HCT116 (cell line): Measurements from ENCODE around the gene RIMS4. TPM values are rescaled to one million over a fixed set of nuclear protein-coding genes. Genes with fewer than 3 reads are reported as not detected.

Source experiments
- ATAC-seq: fragments of 200-7000 bp; cut with Tn5 transposase; 2 replicates; pipeline ENCODE4 v1.9.1; 2020; ENCODE audit warnings: mild to moderate bottlenecking, moderate library complexity
- BruUV-seq: library from RNA; stranded (reverse); fragments of 400-500 nt; replicated peaks from 2 replicates; lab custom pipeline; 2021; lab: Mats Ljungman, UMichigan
- CTCF ChIA-PET: fragments of 300-600 bp; sonication (Branson Sonifier 250); formaldehyde crosslinking; loops from one replicate; lab custom pipeline; 2021; ENCODE audit warnings: antibody characterized with exemption; lab: Charles Lee
- POLR2A ChIA-PET: fragments of 300-600, 350-600 bp; sonication (Branson Sonifier 250); formaldehyde crosslinking; loops from one replicate; lab custom pipeline; 2021; ENCODE audit warnings: antibody characterized with exemption; lab: Charles Lee
- RAD21 ChIA-PET, 2 experiments: fragments of 300-600 bp; sonication (Branson Sonifier 250); formaldehyde crosslinking; loops; one replicate each; lab custom pipeline; 2023; ENCODE audit warnings: low total read pairs in 2 of 2; ENCODE audit not compliant: uncharacterized antibody in 2 of 2, unreplicated experiment in 2 of 2, low non-redundant PET in 1 of 2; lab: Charles Lee
- DNase-seq: peaks from one replicate; pipeline ENCODE4 v3.0.0-alpha.2; 2010; ENCODE audit warnings: low read depth, low spot score
- H2AFZ ChIP-seq: fragments of 200-600 bp; shearing (Covaris generic), sonication (generic); 2 replicates; pipeline ENCODE4 v1.6.1; 2017; ENCODE audit warnings: low read depth, mixed run types, mixed read lengths, antibody characterized with exemption, low read length; ENCODE audit not compliant: poor library complexity, severe bottlenecking
- H3K27ac ChIP-seq: 2 replicates; pipeline ENCODE4 v1.5.1; 2012; ENCODE audit warnings: low read depth, low read length
- H3K27me3 ChIP-seq: fragments of 200-600 bp; sonication (generic); 2 replicates; pipeline ENCODE4 v1.6.1; 2016; ENCODE audit warnings: mixed run types, low read length, mixed read lengths; ENCODE audit not compliant: insufficient read depth
- H3K36me3 ChIP-seq, 2 experiments: fragments of 200-500 bp in 1 of 2; fragments of 200-600 bp in 1 of 2; sonication (Bioruptor generic) in 1 of 2; sonication (generic) in 1 of 2; 2 replicates each; pipeline versions ENCODE4 v1.5.1 to v1.6.1; 2014 to 2016; ENCODE audit warnings: low read length in 2 of 2, inconsistent platforms in 1 of 2, mixed read lengths in 1 of 2, mixed run types in 1 of 2; ENCODE audit not compliant: insufficient read depth in 2 of 2, control insufficient read depth in 1 of 2
- H3K4me1 ChIP-seq, 2 experiments: fragments of 200-600 bp in 1 of 2; sonication (generic) in 1 of 2; 2 replicates each; pipeline versions ENCODE4 v1.5.1 to v1.6.1; 2012 to 2017; ENCODE audit warnings: low read length in 2 of 2, inconsistent platforms in 1 of 2, mild to moderate bottlenecking in 1 of 2, mixed read lengths in 1 of 2, mixed run types in 1 of 2, moderate library complexity in 1 of 2; ENCODE audit not compliant: insufficient read depth in 2 of 2, control insufficient read depth in 1 of 2
- H3K4me2 ChIP-seq: fragments of 200-600 bp; sonication (generic); 2 replicates; pipeline ENCODE4 v1.6.1; 2017; ENCODE audit warnings: mixed run types, low read length, mixed read lengths
- H3K4me3 ChIP-seq, 2 experiments: fragments of 200-600 bp in 1 of 2; sonication (generic) in 1 of 2; replicated peaks in 1 of 2; 2 replicates each; pipeline ENCODE4 v1.5.1; 2011 to 2016; ENCODE audit warnings: low read length in 2 of 2, control low read depth in 1 of 2, low read depth in 1 of 2, mild to moderate bottlenecking in 1 of 2, mixed read lengths in 1 of 2, mixed run types in 1 of 2
- H3K79me2 ChIP-seq: fragments of 200-600 bp; sonication (generic); 2 replicates; pipeline ENCODE4 v1.6.1; 2017; ENCODE audit warnings: mild to moderate bottlenecking, mixed run types, low read length, moderate library complexity, mixed read lengths; ENCODE audit not compliant: insufficient read depth
- H3K9ac ChIP-seq: fragments of 200-600 bp; sonication (generic); 2 replicates; pipeline ENCODE4 v1.6.1; 2016; ENCODE audit warnings: low read length, mixed read lengths
- H3K9me2 ChIP-seq: fragments of 200-600 bp; sonication (generic), shearing (Covaris generic); 2 replicates; pipeline ENCODE4 v1.6.1; 2017; ENCODE audit warnings: mixed run types, mild to moderate bottlenecking, moderate library complexity; ENCODE audit not compliant: insufficient read depth
- H3K9me3 ChIP-seq, 2 experiments: fragments of 200-500 bp in 1 of 2; fragments of 200-600 bp in 1 of 2; sonication (Bioruptor generic) in 1 of 2; sonication (generic) in 1 of 2; 2 replicates each; pipeline ENCODE4 v1.6.1; 2014 to 2017; ENCODE audit warnings: low read length in 2 of 2, mixed read lengths in 2 of 2, inconsistent platforms in 1 of 2, low read depth in 1 of 2, mild to moderate bottlenecking in 1 of 2, mixed run types in 1 of 2, moderate library complexity in 1 of 2; ENCODE audit not compliant: control insufficient read depth in 1 of 2, insufficient read depth in 1 of 2
- H4K20me1 ChIP-seq: fragments of 200-600 bp; sonication (generic), shearing (Covaris generic); 2 replicates; pipeline ENCODE4 v1.6.1; 2017; ENCODE audit warnings: mixed run types, mild to moderate bottlenecking, moderate library complexity; ENCODE audit not compliant: insufficient read depth
- CBX3 ChIP-seq: IDR thresholded peaks from 2 replicates; pipeline ENCODE4 v1.6.1; 2012; ENCODE audit warnings: low read depth
- EGR1 ChIP-seq: IDR thresholded peaks from 2 replicates; pipeline ENCODE4 v1.6.1; 2012; ENCODE audit warnings: low read depth
- ELF1 ChIP-seq: IDR thresholded peaks from 2 replicates; pipeline ENCODE4 v1.6.1; 2012; ENCODE audit warnings: low read depth, borderline replicate concordance
- EZH2phosphoT487 ChIP-seq: fragments of 200-600 bp; IDR thresholded peaks from 2 replicates; pipeline ENCODE4 v1.6.1; 2018; ENCODE audit warnings: antibody characterized with exemption, borderline replicate concordance
- FOSL1 ChIP-seq: IDR thresholded peaks from 2 replicates; pipeline ENCODE4 v1.6.1; 2012; ENCODE audit warnings: low read depth
- JUND ChIP-seq: IDR thresholded peaks from 2 replicates; pipeline ENCODE4 v1.6.1; 2012
- POLR2A ChIP-seq: IDR thresholded peaks from 2 replicates; pipeline ENCODE4 v1.7.0; 2011; ENCODE audit warnings: borderline replicate concordance; ENCODE audit not compliant: insufficient read depth, insufficient read length; ENCODE audit errors: extremely low read depth
- SIN3A ChIP-seq: IDR thresholded peaks from 2 replicates; pipeline ENCODE4 v1.6.1; 2012; ENCODE audit warnings: low read depth
- SP1 ChIP-seq: IDR thresholded peaks from 2 replicates; pipeline ENCODE4 v1.6.1; 2012; ENCODE audit warnings: low read depth
- TCF7L2 ChIP-seq: IDR thresholded peaks from 2 replicates; pipeline ENCODE4 v1.7.0; 2011; ENCODE audit warnings: borderline replicate concordance, inconsistent platforms; ENCODE audit not compliant: insufficient read depth, insufficient read length; ENCODE audit errors: extremely low read depth
- YY1 ChIP-seq: IDR thresholded peaks from 2 replicates; pipeline ENCODE4 v1.6.1; 2011; ENCODE audit warnings: low read length, low read depth, moderate library complexity, mild to moderate bottlenecking; ENCODE audit not compliant: insufficient replicate concordance; ENCODE audit errors: extremely low read depth
- ZFX ChIP-seq: fragments of 450-650 bp; IDR thresholded peaks from 2 replicates; pipeline ENCODE4 v1.6.1; 2017
- ZNF274 ChIP-seq: fragments of 200-500 bp; sonication (Bioruptor generic); IDR thresholded peaks from 2 replicates; pipeline ENCODE4 v1.6.1; 2014; ENCODE audit warnings: mild to moderate bottlenecking, low read depth, low read length, inconsistent platforms
- intact Hi-C: fragments of 100-400 bp; cut with micrococcal nuclease; formaldehyde crosslinking; loops from 2 replicates; pipeline ENCODE4 v1.10.0; 2022
- total RNA-seq: library from RNA; stranded (reverse); gene quantifications from one replicate; pipeline ENCODE4 v1.2.1, GENCODE V29; 2021; ENCODE audit not compliant: unreplicated experiment
- TF ChIP-seq, protein P1 (sequence below): IDR thresholded peaks from 2 replicates; pipeline ENCODE4 v1.6.1; 2011; ENCODE audit warnings: mild to moderate bottlenecking, low read length, moderate library complexity; ENCODE audit not compliant: insufficient replicate concordance; ENCODE audit errors: extremely low read depth
- TF ChIP-seq, protein P2 (sequence below), 3 experiments: fragments of 200-600 bp in 1 of 3; sonication (generic) in 1 of 3; IDR thresholded peaks in 2 of 3; conservative IDR thresholded peaks in 1 of 3; 2 replicates each; pipeline ENCODE4 v1.5.1; 2012 to 2017; ENCODE audit warnings: low read depth in 2 of 3, low read length in 2 of 3, antibody characterized with exemption in 1 of 3, borderline replicate concordance in 1 of 3, control low read depth in 1 of 3, mild to moderate bottlenecking in 1 of 3, mixed read lengths in 1 of 3, mixed run types in 1 of 3, moderate library complexity in 1 of 3; ENCODE audit not compliant: insufficient read depth in 1 of 3
- TF ChIP-seq, protein P3 (sequence below): IDR thresholded peaks from 2 replicates; pipeline ENCODE4 v1.6.1; 2012
- TF ChIP-seq, protein P4 (sequence below): IDR thresholded peaks from 2 replicates; pipeline ENCODE4 v1.6.1; 2012; ENCODE audit warnings: low read depth

The RIMS4 gene
- total RNA-seq, 1 experiment from 2014 or later = 0.05 TPM

- BruUV-seq = no TSS peak
- Histone ChIP-seq H3K9me2 (no peaks in the 10 kb centered on the region), H2AFZ (no peak overlapping the region), H3K27me3 (peaks cover 6% of the 10 kb centered on the region; the same call in 1 of the 2 replicates), H3K4me3 (no peak overlapping the region), H3K36me3 (no peaks in the 10 kb centered on the region), H4K20me1 (no peaks in the 10 kb centered on the region), H3K79me2 (no peaks in the 10 kb centered on the region), H3K9ac (no peak overlapping the region), H3K27ac (no peak overlapping the region), H3K9me3 (no peaks in the 10 kb centered on the region), H3K4me1 (no peaks in the 10 kb centered on the region), H3K4me2 (no peak overlapping the region)
- ChIA-PET POLR2A (no interaction called here), RAD21 (interaction anchor here in 1 of 2 experiments (0.6 kb wide), 1 partner anchor 300 kb away, joined by 5 read pairs; no protein-coding TSS in a partner anchor), CTCF (no interaction called here)
- DNase-seq = no peak
- intact Hi-C loops = no loop called here
- TF ChIP-seq, protein P1, sequence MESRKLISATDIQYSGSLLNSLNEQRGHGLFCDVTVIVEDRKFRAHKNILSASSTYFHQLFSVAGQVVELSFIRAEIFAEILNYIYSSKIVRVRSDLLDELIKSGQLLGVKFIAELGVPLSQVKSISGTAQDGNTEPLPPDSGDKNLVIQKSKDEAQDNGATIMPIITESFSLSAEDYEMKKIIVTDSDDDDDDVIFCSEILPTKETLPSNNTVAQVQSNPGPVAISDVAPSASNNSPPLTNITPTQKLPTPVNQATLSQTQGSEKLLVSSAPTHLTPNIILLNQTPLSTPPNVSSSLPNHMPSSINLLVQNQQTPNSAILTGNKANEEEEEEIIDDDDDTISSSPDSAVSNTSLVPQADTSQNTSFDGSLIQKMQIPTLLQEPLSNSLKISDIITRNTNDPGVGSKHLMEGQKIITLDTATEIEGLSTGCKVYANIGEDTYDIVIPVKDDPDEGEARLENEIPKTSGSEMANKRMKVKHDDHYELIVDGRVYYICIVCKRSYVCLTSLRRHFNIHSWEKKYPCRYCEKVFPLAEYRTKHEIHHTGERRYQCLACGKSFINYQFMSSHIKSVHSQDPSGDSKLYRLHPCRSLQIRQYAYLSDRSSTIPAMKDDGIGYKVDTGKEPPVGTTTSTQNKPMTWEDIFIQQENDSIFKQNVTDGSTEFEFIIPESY = no peak
- TF ChIP-seq, protein P2, sequence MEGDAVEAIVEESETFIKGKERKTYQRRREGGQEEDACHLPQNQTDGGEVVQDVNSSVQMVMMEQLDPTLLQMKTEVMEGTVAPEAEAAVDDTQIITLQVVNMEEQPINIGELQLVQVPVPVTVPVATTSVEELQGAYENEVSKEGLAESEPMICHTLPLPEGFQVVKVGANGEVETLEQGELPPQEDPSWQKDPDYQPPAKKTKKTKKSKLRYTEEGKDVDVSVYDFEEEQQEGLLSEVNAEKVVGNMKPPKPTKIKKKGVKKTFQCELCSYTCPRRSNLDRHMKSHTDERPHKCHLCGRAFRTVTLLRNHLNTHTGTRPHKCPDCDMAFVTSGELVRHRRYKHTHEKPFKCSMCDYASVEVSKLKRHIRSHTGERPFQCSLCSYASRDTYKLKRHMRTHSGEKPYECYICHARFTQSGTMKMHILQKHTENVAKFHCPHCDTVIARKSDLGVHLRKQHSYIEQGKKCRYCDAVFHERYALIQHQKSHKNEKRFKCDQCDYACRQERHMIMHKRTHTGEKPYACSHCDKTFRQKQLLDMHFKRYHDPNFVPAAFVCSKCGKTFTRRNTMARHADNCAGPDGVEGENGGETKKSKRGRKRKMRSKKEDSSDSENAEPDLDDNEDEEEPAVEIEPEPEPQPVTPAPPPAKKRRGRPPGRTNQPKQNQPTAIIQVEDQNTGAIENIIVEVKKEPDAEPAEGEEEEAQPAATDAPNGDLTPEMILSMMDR (IDR thresholded peaks at IDR 0.05 in 2 of 3, conservative IDR thresholded peaks at IDR 0.05 in 1 of 3; ENCODE audit: borderline replicate concordance in 1 of 3, insufficient read depth in 1 of 3, low read depth in 2 of 3, low read length in 2 of 3) = no peak
- TF ChIP-seq JUND (no peak), TCF7L2 (no peak), EZH2phosphoT487 (no peak), SP1 (no peak), EGR1 (no peak), FOSL1 (no peak), YY1 (no peak), POLR2A (no peak), ZNF274 (no peak), SIN3A (no peak), ZFX (no peak), ELF1 (no peak), CBX3 (no peak)
- TF ChIP-seq, protein P3, sequence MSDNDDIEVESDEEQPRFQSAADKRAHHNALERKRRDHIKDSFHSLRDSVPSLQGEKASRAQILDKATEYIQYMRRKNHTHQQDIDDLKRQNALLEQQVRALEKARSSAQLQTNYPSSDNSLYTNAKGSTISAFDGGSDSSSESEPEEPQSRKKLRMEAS = no peak
- TF ChIP-seq, protein P4, sequence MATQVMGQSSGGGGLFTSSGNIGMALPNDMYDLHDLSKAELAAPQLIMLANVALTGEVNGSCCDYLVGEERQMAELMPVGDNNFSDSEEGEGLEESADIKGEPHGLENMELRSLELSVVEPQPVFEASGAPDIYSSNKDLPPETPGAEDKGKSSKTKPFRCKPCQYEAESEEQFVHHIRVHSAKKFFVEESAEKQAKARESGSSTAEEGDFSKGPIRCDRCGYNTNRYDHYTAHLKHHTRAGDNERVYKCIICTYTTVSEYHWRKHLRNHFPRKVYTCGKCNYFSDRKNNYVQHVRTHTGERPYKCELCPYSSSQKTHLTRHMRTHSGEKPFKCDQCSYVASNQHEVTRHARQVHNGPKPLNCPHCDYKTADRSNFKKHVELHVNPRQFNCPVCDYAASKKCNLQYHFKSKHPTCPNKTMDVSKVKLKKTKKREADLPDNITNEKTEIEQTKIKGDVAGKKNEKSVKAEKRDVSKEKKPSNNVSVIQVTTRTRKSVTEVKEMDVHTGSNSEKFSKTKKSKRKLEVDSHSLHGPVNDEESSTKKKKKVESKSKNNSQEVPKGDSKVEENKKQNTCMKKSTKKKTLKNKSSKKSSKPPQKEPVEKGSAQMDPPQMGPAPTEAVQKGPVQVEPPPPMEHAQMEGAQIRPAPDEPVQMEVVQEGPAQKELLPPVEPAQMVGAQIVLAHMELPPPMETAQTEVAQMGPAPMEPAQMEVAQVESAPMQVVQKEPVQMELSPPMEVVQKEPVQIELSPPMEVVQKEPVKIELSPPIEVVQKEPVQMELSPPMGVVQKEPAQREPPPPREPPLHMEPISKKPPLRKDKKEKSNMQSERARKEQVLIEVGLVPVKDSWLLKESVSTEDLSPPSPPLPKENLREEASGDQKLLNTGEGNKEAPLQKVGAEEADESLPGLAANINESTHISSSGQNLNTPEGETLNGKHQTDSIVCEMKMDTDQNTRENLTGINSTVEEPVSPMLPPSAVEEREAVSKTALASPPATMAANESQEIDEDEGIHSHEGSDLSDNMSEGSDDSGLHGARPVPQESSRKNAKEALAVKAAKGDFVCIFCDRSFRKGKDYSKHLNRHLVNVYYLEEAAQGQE = no peak
- no peak for ATAC-seq
These were observed 14.0 kb downstream of the RIMS4 start for GRCh38 chr20:44796311-44796710.
